ENCODE measurements around the gene TNC. TPM values are rescaled to one million over a fixed set of nuclear protein-coding genes. Genes with fewer than 3 reads are reported as not detected.
A peak's percentile ranks its signal among the peaks of the same experiment; 100 is the strongest.

TNC gene
- total RNA-seq, 1 donor from 2014 or later, result 21.5 TPM

DNA sequence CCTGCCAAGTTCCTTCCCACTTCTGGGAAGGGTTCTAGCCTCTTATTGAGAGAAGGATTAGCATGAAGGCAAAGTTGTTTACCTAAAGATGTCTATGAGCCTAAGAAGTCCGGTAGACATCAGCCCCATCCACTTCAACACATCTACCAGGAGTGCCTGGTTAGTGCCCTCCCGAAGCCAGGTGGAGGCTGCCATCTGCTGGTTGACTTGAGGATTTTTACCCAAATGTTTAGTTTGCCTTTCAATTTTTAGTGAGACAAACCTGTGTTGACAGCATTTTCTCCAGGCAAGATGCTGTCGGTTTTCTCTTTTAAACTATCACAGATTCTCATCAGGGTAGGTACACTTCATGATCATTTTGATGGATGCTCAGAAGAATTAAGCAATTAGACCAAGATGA lies 104.0 kb downstream of the TNC start:
- TF ChIP-seq, protein P1, sequence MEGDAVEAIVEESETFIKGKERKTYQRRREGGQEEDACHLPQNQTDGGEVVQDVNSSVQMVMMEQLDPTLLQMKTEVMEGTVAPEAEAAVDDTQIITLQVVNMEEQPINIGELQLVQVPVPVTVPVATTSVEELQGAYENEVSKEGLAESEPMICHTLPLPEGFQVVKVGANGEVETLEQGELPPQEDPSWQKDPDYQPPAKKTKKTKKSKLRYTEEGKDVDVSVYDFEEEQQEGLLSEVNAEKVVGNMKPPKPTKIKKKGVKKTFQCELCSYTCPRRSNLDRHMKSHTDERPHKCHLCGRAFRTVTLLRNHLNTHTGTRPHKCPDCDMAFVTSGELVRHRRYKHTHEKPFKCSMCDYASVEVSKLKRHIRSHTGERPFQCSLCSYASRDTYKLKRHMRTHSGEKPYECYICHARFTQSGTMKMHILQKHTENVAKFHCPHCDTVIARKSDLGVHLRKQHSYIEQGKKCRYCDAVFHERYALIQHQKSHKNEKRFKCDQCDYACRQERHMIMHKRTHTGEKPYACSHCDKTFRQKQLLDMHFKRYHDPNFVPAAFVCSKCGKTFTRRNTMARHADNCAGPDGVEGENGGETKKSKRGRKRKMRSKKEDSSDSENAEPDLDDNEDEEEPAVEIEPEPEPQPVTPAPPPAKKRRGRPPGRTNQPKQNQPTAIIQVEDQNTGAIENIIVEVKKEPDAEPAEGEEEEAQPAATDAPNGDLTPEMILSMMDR (IDR thresholded peaks at IDR 0.05; ENCODE audit: unreplicated experiment), result peak; percentile 90
- no peaks in the 10 kb centered on the region for H3K36me3 Mint-ChIP-seq
- H3K4me1 Mint-ChIP-seq, result peaks cover 20% of the 10 kb centered on the region
- no peaks in the 10 kb centered on the region for H3K9me3 Mint-ChIP-seq
- DNase-seq (ENCODE audit: low spot score in 2 of 2, unreplicated experiment in 2 of 2), result peak in 1 of 2 experiments; percentile 79
- H3K27ac Mint-ChIP-seq, result no peak overlapping the region
- no peaks in the 10 kb centered on the region for H3K27me3 Mint-ChIP-seq (ENCODE audit: low read depth)
- no peak overlapping the region for H3K4me3 Mint-ChIP-seq

GRCh38 chr9:115012486-115012885 lies 105.5 kb downstream of the TNC start:
- Mint-ChIP-seq H3K36me3 (no peaks in the 10 kb centered on the region), H3K27me3 (ENCODE audit: low read depth) (no peaks in the 10 kb centered on the region), H3K27ac (no peak overlapping the region), H3K9me3 (no peaks in the 10 kb centered on the region), H3K4me1 (peaks cover 16% of the 10 kb centered on the region), H3K4me3 (no peak overlapping the region)
- TF ChIP-seq, protein P1 (IDR thresholded peaks at IDR 0.05; ENCODE audit: unreplicated experiment), result no peak
- no peak for DNase-seq (ENCODE audit: low spot score in 2 of 2, unreplicated experiment in 2 of 2)

- peaks cover 16% of the 10 kb centered on the region for H3K4me1 Mint-ChIP-seq
- no peak overlapping the region for H3K27ac Mint-ChIP-seq
- no peak for DNase-seq (ENCODE audit: low spot score in 2 of 2, unreplicated experiment in 2 of 2)
- H3K36me3 Mint-ChIP-seq, result no peaks in the 10 kb centered on the region
- H3K9me3 Mint-ChIP-seq, result peaks cover 2% of the 10 kb centered on the region
- no peak overlapping the region for H3K4me3 Mint-ChIP-seq
- TF ChIP-seq, protein P1 (IDR thresholded peaks at IDR 0.05; ENCODE audit: unreplicated experiment), result no peak
- no peaks in the 10 kb centered on the region for H3K27me3 Mint-ChIP-seq (ENCODE audit: low read depth)
Observed at GRCh38 chr9:115010874-115011273, 107.1 kb downstream of the TNC start.

DNA sequence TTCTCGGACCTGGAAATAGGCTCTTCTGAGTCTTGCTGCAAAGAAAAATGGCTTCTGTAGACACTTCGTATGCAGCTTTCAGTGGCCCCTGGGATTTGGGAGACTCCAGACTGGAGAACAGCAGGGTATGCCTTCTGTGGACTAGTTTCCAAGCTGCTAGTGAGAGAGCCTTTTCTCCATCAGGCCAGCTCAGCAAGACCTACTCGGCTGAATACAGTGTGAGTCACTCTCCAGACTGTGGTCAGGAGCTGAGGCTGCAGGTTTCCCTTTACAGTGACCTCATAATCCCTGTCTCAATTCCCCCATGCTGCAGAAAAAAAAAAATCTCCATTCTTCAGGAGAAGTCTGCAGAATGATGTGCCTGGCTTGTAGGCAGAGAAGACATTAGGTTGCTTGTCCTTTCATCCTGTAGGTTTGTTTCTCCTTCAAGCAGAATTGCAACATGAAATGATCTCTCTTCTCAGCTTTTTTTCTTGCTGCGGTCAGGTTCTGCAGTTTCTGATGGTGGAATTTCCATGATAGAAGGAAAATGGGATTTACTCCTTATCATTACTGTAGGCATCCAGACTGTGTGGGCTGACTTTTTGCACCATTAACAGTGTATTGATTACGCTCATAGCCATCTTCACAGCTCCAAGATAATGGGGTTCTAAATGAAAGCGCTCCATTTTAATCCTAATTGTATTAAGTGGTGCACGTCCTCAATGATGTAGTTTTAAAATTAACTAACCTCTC lies 109.3 kb downstream of the TNC start:
- no peaks in the 10 kb centered on the region for H3K27me3 Mint-ChIP-seq (ENCODE audit: low read depth)
- DNase-seq (ENCODE audit: low spot score in 2 of 2, unreplicated experiment in 2 of 2), result no peak
- TF ChIP-seq, protein P1 (IDR thresholded peaks at IDR 0.05; ENCODE audit: unreplicated experiment), result no peak
- no peak overlapping the region for H3K4me3 Mint-ChIP-seq
- H3K36me3 Mint-ChIP-seq, result no peaks in the 10 kb centered on the region
- no peak overlapping the region for H3K27ac Mint-ChIP-seq
- H3K4me1 Mint-ChIP-seq, result peaks cover 11% of the 10 kb centered on the region
- H3K9me3 Mint-ChIP-seq, result peaks cover 7% of the 10 kb centered on the region

GRCh38 chr9:115006660-115007059 lies 111.3 kb downstream of the TNC start:
- DNase-seq (ENCODE audit: low spot score in 2 of 2, unreplicated experiment in 2 of 2), result no peak
- Mint-ChIP-seq H3K9me3 (peaks cover 7% of the 10 kb centered on the region), H3K4me1 (peaks cover 9% of the 10 kb centered on the region), H3K4me3 (no peak overlapping the region), H3K27me3 (ENCODE audit: low read depth) (no peaks in the 10 kb centered on the region), H3K36me3 (no peaks in the 10 kb centered on the region), H3K27ac (no peak overlapping the region)
- TF ChIP-seq, protein P1 (IDR thresholded peaks at IDR 0.05; ENCODE audit: unreplicated experiment), result no peak
